HG03025 (cell line): ENCODE results near the gene TMEM150B.

Experiments used
- ATAC-seq: cut with Tn5 transposase; IDR thresholded peaks from one replicate; pipeline ENCODE4 v1.9.1; 2021; ENCODE audit warnings: mild to moderate bottlenecking, moderate library complexity; ENCODE audit not compliant: unreplicated experiment, low FRiP score

Gene TMEM150B

GRCh38 chr19:55355213-55355821 is 30.2 kb upstream of the TMEM150B start:
- no peak for ATAC-seq

DNA sequence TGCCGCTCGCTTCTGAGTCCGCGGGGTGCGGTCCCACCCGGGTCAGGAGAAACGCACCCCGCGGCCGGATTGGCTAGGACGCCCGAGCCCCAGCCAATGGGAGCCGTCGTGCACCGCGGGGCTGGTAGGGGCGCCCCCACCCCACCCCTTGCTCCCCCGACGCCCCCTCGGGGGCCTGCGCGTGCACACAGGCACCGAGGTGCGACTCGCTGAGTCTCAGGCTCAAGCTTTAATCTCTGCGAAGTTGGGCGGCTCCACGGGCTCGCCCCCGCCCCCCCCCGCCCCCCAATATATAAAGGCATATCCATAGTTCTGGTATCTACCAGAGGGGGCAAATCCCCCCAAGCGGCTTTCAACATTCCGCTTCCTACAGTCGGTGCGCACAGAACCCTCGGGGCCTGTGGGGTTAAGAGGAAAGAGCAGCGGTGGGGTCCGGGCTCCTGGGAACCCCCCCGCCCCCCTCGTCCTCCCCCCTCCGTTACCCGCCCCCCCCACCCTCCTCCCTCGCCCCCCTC is 29.6 kb upstream of the TMEM150B start, which contains the start of gene COX6B2:
Gene COX6B2 (minus strand): TSS at position 22 of the 515 bp plus-strand sequence. CDS start 198 bp downstream, outside the sequence.
- ATAC-seq, result no peak

DNA sequence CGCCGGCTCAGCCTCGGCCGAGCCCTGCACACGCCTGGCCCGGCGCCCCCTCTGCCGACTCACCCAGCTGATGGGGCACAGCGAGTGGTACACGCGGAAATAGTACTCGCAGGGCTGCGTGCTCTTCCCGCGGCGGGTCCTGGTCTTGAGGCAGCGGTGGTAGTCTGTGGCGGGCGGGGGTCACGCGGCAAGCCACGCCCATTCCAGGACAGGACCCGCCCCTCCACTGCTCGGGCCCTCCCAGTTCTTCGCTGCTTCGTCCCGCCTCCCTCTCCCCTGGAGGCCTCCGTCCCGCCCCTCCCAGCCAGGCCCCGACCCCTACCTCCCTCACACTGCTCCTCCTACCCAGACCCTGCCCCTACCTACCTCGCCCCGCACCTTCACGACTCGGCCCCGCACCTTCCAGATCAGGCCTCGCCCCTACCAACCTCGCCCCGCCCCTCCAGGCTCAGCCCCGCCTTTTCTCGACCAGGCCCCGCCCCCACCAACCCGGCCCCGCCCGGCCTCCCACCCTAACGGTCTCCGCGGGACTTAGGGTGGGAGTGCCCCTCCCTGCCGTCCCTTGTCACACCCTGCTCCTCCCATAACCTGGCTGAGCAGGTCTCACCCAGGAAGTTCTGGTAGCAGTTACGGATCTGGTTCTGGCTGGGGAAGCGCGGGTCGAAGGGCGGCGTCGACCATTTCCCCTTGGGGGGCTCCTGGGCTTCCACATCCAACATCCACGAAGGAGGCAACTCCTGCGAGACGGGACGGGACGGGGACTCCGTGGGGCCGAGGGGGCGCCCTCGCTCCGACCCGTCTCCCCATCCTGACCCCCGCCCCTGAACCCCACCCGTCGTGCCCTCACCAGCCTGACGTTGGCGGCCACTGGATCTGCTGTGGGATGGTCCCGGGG is 28.9 kb upstream of the TMEM150B start:
- no peak for ATAC-seq

DNA sequence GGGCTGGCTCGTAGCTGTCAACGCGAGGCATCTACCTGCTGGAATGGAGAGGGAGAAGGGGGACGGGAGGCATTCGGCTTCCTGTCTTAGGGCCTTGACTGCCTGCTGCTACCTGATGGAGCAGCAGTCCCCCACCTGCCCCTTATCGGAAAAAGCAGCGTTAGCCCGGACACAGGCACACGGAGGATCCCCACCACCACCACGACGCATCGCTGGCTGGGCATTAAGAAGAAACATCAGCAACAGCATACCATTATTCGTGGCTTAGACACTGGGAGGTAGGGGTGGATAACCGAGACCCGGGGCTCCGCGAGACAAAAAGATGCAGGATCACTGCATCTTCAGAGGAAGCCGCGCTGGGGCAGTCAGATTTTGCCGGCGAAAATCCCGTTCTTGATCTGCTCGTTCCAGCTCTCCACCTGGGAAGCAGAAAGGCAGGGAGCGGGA is 28.2 kb upstream of the TMEM150B start:
- ATAC-seq, result no peak

- no peak for ATAC-seq
Measured at GRCh38 chr19:55352549-55353145, 27.5 kb upstream of the TMEM150B start.

DNA sequence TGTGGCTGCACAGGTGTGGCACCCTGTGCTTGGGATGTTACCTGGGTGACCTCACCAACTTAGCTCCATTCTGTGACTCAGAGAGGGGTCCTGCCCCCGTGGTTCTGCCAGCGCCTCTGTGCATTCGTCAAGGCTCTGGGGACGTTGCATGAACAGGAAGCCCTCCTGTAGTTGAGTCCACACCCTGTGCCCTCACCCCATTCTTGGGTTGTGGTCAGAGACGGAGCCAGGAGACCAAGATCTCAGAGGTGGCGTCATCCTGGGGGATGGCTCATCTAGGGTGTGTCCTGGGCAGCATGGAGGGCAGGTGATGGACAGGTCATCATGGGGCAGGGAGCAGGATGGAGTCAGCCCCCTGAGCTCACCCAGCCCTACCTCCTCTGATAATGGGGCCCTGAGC is 26.9 kb upstream of the TMEM150B start:
- ATAC-seq, result no peak

DNA sequence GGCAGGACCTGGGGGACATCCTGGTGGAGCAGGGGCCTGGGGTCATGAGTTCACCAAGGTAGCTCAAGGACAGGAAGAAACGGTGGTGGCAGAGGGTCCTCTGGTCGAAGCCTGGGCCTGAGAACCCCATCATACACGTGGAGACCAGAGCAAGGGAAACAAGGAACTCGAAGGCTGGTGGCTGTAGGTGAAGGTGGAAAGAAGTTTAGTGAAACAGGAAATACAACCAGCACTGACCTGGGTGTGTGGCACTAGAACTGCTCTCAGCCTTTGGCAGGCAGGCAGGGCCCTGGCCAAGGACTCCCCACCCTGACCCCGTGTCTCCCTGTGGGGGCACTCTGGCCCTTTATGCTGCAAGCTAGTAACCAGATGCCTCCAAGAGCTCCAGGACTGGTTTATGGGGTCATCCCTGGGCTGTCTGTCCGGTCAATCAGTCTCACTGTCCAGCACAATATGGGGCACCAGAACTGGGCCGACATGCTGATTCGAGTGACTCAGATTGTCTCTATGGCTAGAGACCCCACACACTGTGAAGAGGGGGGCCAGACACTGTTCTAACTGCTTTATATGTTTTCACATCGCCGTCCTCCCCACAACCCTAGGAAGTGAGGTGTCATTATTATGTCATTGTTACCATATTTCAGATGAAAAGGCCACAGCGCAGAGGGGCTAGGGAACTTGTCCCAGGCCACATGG is 25.6 kb upstream of the TMEM150B start:
- ATAC-seq, result no peak

GRCh38 chr19:55348317-55349034 is 23.3 kb upstream of the TMEM150B start:
- ATAC-seq, result no peak

- ATAC-seq, result no peak
Measured at GRCh38 chr19:55347442-55348009, 22.4 kb upstream of the TMEM150B start.

- ATAC-seq, result no peak
Measured at GRCh38 chr19:55346725-55347441, 21.7 kb upstream of the TMEM150B start.

DNA sequence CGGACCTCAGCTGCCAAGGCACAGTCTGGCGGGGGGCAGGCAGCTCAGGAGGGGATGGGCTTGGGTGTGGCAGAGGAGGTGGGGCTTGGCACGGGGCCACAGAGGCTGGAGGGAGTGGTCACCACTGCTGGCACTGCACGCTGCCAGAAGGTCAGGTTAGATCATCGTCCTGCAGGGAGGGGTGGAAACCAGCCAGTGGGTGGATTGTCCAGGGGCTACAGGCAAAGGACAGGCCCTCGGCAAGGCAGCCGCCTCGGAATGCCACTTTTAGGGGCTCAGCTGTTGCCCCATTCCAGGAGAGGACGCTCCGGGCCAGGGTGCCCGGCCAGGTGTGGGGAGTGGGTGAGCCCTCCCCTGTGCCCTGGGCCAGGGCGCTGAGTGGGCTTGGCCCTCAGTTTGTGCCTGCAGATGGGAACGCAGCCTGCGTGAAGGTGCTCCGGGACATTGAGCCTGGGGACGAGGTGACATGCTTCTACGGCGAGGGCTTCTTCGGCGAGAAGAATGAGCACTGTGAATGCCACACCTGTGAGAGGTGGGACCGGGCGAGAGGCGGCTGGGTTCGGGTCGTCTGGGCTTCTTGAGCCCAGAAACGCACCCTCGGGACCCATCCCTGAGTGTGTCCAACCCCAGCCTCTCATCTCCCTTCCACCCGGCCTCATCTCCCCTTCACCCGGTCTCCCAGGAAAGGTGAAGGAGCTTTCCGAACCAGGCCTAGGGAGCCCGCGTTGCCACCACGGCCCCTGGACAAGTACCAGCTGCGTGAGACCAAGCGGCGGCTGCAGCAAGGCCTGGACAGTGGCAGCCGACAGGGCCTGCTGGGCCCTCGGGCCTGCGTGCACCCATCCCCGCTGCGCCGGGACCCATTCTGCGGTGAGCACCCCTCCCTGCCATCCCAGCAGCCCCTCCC is 20.9 kb upstream of the TMEM150B start:
- ATAC-seq, result no peak

- no peak for ATAC-seq
Measured at GRCh38 chr19:55345101-55345817, 20.1 kb upstream of the TMEM150B start.

DNA sequence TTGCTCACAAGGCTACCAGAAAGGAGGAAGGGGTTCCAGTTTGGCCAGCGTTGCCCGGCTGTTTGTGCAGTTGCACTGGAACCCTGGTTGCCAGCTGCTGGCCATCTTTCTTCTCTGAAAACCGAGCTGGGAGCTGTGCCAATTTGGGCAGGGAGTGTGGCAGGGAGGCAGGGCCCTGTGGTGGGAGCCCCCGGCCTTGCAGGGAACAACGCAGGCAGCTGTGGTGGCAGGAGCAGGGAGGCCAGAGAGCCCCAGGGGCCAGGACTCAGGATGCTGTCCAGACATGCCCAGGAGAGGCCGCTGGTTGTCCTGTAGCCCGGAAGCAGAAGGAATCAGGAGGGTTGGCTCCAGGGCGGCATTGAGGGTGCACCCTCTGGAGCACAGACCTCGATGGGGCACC is 19.3 kb upstream of the TMEM150B start:
- no peak for ATAC-seq

GRCh38 chr19:55341595-55342531 is 16.7 kb upstream of the TMEM150B start:
- no peak for ATAC-seq

DNA sequence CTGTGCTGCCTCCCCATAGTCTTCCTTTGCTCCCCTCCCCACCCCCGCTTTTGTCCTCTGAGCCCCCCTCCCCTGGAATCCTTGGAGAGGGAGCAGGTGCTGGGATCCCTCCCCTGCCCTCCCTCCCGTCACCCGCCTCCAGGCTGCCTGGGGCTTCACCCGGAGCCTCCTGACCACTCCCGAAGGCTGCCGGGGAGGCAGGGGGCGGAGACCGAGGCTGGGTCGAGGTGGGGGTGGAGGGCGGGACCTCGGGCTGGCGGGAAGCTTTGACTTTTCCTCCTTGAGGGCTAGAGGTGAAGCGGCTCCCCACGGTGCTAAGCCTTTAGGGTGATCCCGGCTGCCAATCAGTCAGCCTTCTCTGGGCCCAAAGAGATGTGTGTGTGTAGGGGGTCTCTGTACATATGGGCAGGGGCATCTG is 16.0 kb upstream of the TMEM150B start:
- no peak for ATAC-seq

GRCh38 chr19:55340784-55341147 is 15.6 kb upstream of the TMEM150B start:
- no peak for ATAC-seq
